Measurements from ENCODE around the gene ATP11B. TPM values are rescaled to one million over a fixed set of nuclear protein-coding genes. Genes with fewer than 3 reads are reported as not detected.

The ATP11B gene
- total RNA-seq, 1 donor from 2014 or later: 87.9 TPM

- Mint-ChIP-seq H3K27me3 (no peaks in the 10 kb centered on the region), H3K4me3 (no peak overlapping the region), H3K4me1 (peaks cover 37% of the 10 kb centered on the region), H3K27ac (no peak overlapping the region), H3K9me3 (no peaks in the 10 kb centered on the region), H3K36me3 (ENCODE audit: low read depth) (peaks cover 7% of the 10 kb centered on the region)
- intact Hi-C loops (cut with micrococcal nuclease): no loop called here
- DNase-seq: no peak
These were observed 177.6 kb downstream of the ATP11B start for GRCh38 chr3:182970811-182971418.

Other genes with a start within 250 kb of the ATP11B start
- 54.6 and 59.0 TPM in 2 replicates for gene DCUN1D1, start 187.0 kb downstream of the ATP11B start, total RNA-seq